Measurements from ENCODE around the gene GPATCH2. TPM values are rescaled to one million over a fixed set of nuclear protein-coding genes. Genes with fewer than 3 reads are reported as not detected.
"Not testable (repeated sequence)": the region's sequence is repeated elsewhere in the genome, so short reads cannot be mapped to it uniquely, and the experiment has no call there.

GPATCH2 gene
- total RNA-seq, 1 donor from 2014 or later = 23.0 TPM

GRCh38 chr1:217525773-217526490, 105.0 kb downstream of the GPATCH2 start:
- peaks cover 16% of the 10 kb centered on the region for H3K9me3 Mint-ChIP-seq
- no peak overlapping the region for H3K27ac Mint-ChIP-seq
- no peak overlapping the region for H3K4me3 Mint-ChIP-seq
- DNase-seq (ENCODE audit: low spot score in 2 of 2, unreplicated experiment in 2 of 2) = no peak
- H3K27me3 Mint-ChIP-seq (ENCODE audit: low read depth) = no peaks in the 10 kb centered on the region
- H3K36me3 Mint-ChIP-seq = peaks cover 13% of the 10 kb centered on the region
- no peak for TF ChIP-seq CTCF (IDR thresholded peaks at IDR 0.05; ENCODE audit: unreplicated experiment)
- no peaks in the 10 kb centered on the region for H3K4me1 Mint-ChIP-seq

GRCh38 chr1:217524787-217525520, 105.9 kb downstream of the GPATCH2 start:
- no peak overlapping the region for H3K4me3 Mint-ChIP-seq
- no peaks in the 10 kb centered on the region for H3K27me3 Mint-ChIP-seq (ENCODE audit: low read depth)
- no peak for TF ChIP-seq CTCF (IDR thresholded peaks at IDR 0.05; ENCODE audit: unreplicated experiment)
- no peaks in the 10 kb centered on the region for H3K4me1 Mint-ChIP-seq
- H3K9me3 Mint-ChIP-seq = peaks cover 16% of the 10 kb centered on the region
- H3K27ac Mint-ChIP-seq = no peak overlapping the region
- peaks cover 13% of the 10 kb centered on the region for H3K36me3 Mint-ChIP-seq
- DNase-seq (ENCODE audit: low spot score in 2 of 2, unreplicated experiment in 2 of 2) = no peak

- DNase-seq (ENCODE audit: low spot score in 2 of 2, unreplicated experiment in 2 of 2); H3K4me1 Mint-ChIP-seq; H3K27me3 Mint-ChIP-seq (ENCODE audit: low read depth); H3K27ac Mint-ChIP-seq; H3K36me3 Mint-ChIP-seq; H3K9me3 Mint-ChIP-seq; H3K4me3 Mint-ChIP-seq: not testable (repeated sequence)
These were observed 107.0 kb downstream of the GPATCH2 start for GRCh38 chr1:217523921-217524320.

GRCh38 chr1:217522277-217522676, 108.6 kb downstream of the GPATCH2 start:
- Mint-ChIP-seq H3K27ac (no peak overlapping the region), H3K27me3 (ENCODE audit: low read depth) (no peaks in the 10 kb centered on the region), H3K4me1 (peaks cover 5% of the 10 kb centered on the region), H3K9me3 (no peaks in the 10 kb centered on the region), H3K4me3 (no peak overlapping the region), H3K36me3 (no peaks in the 10 kb centered on the region)
- no peak for TF ChIP-seq CTCF (IDR thresholded peaks at IDR 0.05; ENCODE audit: unreplicated experiment)
- no peak for DNase-seq (ENCODE audit: low spot score in 2 of 2, unreplicated experiment in 2 of 2)

GRCh38 chr1:217521317-217521716, 109.6 kb downstream of the GPATCH2 start:
- Mint-ChIP-seq H3K27ac (no peak overlapping the region), H3K9me3 (no peaks in the 10 kb centered on the region), H3K4me3 (no peak overlapping the region), H3K27me3 (ENCODE audit: low read depth) (no peaks in the 10 kb centered on the region), H3K36me3 (no peaks in the 10 kb centered on the region), H3K4me1 (peaks cover 5% of the 10 kb centered on the region)
- TF ChIP-seq CTCF (IDR thresholded peaks at IDR 0.05; ENCODE audit: unreplicated experiment) = no peak
- DNase-seq (ENCODE audit: low spot score in 2 of 2, unreplicated experiment in 2 of 2) = no peak

- no peak for DNase-seq (ENCODE audit: low spot score in 2 of 2, unreplicated experiment in 2 of 2)
- no peak for TF ChIP-seq CTCF (IDR thresholded peaks at IDR 0.05; ENCODE audit: unreplicated experiment)
- Mint-ChIP-seq H3K27ac (no peak overlapping the region), H3K4me1 (no peaks in the 10 kb centered on the region), H3K9me3 (no peaks in the 10 kb centered on the region), H3K4me3 (no peak overlapping the region), H3K27me3 (ENCODE audit: low read depth) (no peaks in the 10 kb centered on the region), H3K36me3 (peaks cover 10% of the 10 kb centered on the region)
These were observed 124.0 kb downstream of the GPATCH2 start for GRCh38 chr1:217506878-217507277.

Data from mesothelial cell of epicardium (in vitro differentiated cells).